Measurements from ENCODE around the gene CDH4.

DNA sequence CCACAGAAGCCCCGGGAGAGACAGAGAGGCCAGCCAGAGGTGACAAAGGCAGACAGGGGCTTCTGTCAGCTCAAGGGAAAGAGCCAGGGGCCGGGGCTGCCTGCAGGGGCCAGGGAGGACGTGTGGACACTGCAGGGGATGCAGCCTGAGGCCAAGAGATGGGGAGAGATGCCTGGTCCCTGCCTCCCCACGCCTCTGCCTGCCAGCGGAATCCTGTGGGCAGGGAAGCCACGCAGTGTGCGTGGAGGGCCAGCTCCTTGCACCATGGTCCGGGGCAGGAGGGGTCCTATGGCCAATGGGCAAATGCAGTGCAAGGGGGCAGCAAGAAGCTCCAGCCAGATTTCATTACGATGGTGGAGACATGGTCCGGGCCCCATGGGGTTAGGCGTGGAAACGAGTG, 224.9 kb downstream of the CDH4 start:
- TF ChIP-seq, protein P1, sequence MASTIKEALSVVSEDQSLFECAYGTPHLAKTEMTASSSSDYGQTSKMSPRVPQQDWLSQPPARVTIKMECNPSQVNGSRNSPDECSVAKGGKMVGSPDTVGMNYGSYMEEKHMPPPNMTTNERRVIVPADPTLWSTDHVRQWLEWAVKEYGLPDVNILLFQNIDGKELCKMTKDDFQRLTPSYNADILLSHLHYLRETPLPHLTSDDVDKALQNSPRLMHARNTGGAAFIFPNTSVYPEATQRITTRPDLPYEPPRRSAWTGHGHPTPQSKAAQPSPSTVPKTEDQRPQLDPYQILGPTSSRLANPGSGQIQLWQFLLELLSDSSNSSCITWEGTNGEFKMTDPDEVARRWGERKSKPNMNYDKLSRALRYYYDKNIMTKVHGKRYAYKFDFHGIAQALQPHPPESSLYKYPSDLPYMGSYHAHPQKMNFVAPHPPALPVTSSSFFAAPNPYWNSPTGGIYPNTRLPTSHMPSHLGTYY (CRISPR knock-in tag; IDR thresholded peaks at IDR 0.05): no peak
- TF ChIP-seq NFYB (CRISPR knock-in tag; conservative IDR thresholded peaks at IDR 0.05; ENCODE audit: low read depth) (no peak), ZNF138 (CRISPR knock-in tag; conservative IDR thresholded peaks at IDR 0.05) (no peak), MYBL2 (CRISPR knock-in tag; IDR thresholded peaks at IDR 0.05) (no peak), TCF7 (CRISPR knock-in tag; IDR thresholded peaks at IDR 0.05; ENCODE audit: low read depth) (no peak), JUN (CRISPR knock-in tag; IDR thresholded peaks at IDR 0.05) (no peak)
- TF ChIP-seq, protein P2, sequence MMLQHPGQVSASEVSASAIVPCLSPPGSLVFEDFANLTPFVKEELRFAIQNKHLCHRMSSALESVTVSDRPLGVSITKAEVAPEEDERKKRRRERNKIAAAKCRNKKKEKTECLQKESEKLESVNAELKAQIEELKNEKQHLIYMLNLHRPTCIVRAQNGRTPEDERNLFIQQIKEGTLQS (CRISPR knock-in tag; conservative IDR thresholded peaks at IDR 0.05): no peak
- TF ChIP-seq, protein P3, sequence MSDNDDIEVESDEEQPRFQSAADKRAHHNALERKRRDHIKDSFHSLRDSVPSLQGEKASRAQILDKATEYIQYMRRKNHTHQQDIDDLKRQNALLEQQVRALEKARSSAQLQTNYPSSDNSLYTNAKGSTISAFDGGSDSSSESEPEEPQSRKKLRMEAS (CRISPR knock-in tag; IDR thresholded peaks at IDR 0.05): no peak
- TF ChIP-seq, protein P4, sequence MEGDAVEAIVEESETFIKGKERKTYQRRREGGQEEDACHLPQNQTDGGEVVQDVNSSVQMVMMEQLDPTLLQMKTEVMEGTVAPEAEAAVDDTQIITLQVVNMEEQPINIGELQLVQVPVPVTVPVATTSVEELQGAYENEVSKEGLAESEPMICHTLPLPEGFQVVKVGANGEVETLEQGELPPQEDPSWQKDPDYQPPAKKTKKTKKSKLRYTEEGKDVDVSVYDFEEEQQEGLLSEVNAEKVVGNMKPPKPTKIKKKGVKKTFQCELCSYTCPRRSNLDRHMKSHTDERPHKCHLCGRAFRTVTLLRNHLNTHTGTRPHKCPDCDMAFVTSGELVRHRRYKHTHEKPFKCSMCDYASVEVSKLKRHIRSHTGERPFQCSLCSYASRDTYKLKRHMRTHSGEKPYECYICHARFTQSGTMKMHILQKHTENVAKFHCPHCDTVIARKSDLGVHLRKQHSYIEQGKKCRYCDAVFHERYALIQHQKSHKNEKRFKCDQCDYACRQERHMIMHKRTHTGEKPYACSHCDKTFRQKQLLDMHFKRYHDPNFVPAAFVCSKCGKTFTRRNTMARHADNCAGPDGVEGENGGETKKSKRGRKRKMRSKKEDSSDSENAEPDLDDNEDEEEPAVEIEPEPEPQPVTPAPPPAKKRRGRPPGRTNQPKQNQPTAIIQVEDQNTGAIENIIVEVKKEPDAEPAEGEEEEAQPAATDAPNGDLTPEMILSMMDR (IDR thresholded peaks at IDR 0.05): no peak
- TF ChIP-seq, protein P5, sequence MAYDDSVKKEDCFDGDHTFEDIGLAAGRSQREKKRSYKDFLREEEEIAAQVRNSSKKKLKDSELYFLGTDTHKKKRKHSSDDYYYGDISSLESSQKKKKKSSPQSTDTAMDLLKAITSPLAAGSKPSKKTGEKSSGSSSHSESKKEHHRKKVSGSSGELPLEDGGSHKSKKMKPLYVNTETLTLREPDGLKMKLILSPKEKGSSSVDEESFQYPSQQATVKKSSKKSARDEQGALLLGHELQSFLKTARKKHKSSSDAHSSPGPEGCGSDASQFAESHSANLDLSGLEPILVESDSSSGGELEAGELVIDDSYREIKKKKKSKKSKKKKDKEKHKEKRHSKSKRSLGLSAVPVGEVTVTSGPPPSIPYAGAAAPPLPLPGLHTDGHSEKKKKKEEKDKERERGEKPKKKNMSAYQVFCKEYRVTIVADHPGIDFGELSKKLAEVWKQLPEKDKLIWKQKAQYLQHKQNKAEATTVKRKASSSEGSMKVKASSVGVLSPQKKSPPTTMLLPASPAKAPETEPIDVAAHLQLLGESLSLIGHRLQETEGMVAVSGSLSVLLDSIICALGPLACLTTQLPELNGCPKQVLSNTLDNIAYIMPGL (CRISPR knock-in tag; IDR thresholded peaks at IDR 0.05): no peak
- TF ChIP-seq, protein P6, sequence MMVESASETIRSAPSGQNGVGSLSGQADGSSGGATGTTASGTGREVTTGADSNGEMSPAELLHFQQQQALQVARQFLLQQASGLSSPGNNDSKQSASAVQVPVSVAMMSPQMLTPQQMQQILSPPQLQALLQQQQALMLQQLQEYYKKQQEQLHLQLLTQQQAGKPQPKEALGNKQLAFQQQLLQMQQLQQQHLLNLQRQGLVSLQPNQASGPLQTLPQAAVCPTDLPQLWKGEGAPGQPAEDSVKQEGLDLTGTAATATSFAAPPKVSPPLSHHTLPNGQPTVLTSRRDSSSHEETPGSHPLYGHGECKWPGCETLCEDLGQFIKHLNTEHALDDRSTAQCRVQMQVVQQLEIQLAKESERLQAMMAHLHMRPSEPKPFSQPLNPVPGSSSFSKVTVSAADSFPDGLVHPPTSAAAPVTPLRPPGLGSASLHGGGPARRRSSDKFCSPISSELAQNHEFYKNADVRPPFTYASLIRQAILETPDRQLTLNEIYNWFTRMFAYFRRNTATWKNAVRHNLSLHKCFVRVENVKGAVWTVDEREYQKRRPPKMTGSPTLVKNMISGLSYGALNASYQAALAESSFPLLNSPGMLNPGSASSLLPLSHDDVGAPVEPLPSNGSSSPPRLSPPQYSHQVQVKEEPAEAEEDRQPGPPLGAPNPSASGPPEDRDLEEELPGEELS (CRISPR knock-in tag; IDR thresholded peaks at IDR 0.05): no peak
- TF ChIP-seq, protein P7, sequence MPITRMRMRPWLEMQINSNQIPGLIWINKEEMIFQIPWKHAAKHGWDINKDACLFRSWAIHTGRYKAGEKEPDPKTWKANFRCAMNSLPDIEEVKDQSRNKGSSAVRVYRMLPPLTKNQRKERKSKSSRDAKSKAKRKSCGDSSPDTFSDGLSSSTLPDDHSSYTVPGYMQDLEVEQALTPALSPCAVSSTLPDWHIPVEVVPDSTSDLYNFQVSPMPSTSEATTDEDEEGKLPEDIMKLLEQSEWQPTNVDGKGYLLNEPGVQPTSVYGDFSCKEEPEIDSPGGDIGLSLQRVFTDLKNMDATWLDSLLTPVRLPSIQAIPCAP (CRISPR knock-in tag; IDR thresholded peaks at IDR 0.05): no peak
- TF ChIP-seq, protein P8, sequence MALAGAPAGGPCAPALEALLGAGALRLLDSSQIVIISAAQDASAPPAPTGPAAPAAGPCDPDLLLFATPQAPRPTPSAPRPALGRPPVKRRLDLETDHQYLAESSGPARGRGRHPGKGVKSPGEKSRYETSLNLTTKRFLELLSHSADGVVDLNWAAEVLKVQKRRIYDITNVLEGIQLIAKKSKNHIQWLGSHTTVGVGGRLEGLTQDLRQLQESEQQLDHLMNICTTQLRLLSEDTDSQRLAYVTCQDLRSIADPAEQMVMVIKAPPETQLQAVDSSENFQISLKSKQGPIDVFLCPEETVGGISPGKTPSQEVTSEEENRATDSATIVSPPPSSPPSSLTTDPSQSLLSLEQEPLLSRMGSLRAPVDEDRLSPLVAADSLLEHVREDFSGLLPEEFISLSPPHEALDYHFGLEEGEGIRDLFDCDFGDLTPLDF (CRISPR knock-in tag; IDR thresholded peaks at IDR 0.05): no peak
